HCT116 (cell line): Measurements from ENCODE around the gene CXCR4.

Experiments
- EGR1 ChIP-seq: IDR thresholded peaks from 2 replicates; pipeline ENCODE4 v1.6.1; 2012; ENCODE audit warnings: low read depth
- EZH2phosphoT487 ChIP-seq: fragments of 200-600 bp; IDR thresholded peaks from 2 replicates; pipeline ENCODE4 v1.6.1; 2018; ENCODE audit warnings: antibody characterized with exemption, borderline replicate concordance
- POLR2A ChIP-seq: IDR thresholded peaks from 2 replicates; pipeline ENCODE4 v1.7.0; 2011; ENCODE audit warnings: borderline replicate concordance; ENCODE audit not compliant: insufficient read depth, insufficient read length; ENCODE audit errors: extremely low read depth
- POLR2AphosphoS5 ChIP-seq: IDR thresholded peaks from 2 replicates; pipeline ENCODE4 v1.6.1; 2011; ENCODE audit warnings: mild to moderate bottlenecking, low read depth, low read length, moderate library complexity
- SRF ChIP-seq: IDR thresholded peaks from 2 replicates; pipeline ENCODE4 v1.6.1; 2012; ENCODE audit warnings: low read depth
- ZFX ChIP-seq: fragments of 450-650 bp; IDR thresholded peaks from 2 replicates; pipeline ENCODE4 v1.6.1; 2017
- ZNF274 ChIP-seq: fragments of 200-500 bp; sonication (Bioruptor generic); IDR thresholded peaks from 2 replicates; pipeline ENCODE4 v1.6.1; 2014; ENCODE audit warnings: mild to moderate bottlenecking, low read depth, low read length, inconsistent platforms
- TF ChIP-seq, protein P1 (sequence below), 3 experiments: fragments of 200-600 bp in 1 of 3; sonication (generic) in 1 of 3; IDR thresholded peaks in 2 of 3; conservative IDR thresholded peaks in 1 of 3; 2 replicates each; pipeline ENCODE4 v1.5.1; 2012 to 2017; ENCODE audit warnings: low read depth in 2 of 3, low read length in 2 of 3, antibody characterized with exemption in 1 of 3, borderline replicate concordance in 1 of 3, control low read depth in 1 of 3, mild to moderate bottlenecking in 1 of 3, mixed read lengths in 1 of 3, mixed run types in 1 of 3, moderate library complexity in 1 of 3; ENCODE audit not compliant: insufficient read depth in 1 of 3
- TF ChIP-seq, protein P2 (sequence below): IDR thresholded peaks from 2 replicates; pipeline ENCODE4 v1.6.1; 2011; ENCODE audit warnings: mild to moderate bottlenecking, low read length, moderate library complexity; ENCODE audit not compliant: insufficient replicate concordance; ENCODE audit errors: extremely low read depth
- TF ChIP-seq, protein P3 (sequence below): IDR thresholded peaks from 2 replicates; pipeline ENCODE4 v1.6.1; 2012
- TF ChIP-seq, protein P4 (sequence below): IDR thresholded peaks from 2 replicates; pipeline ENCODE4 v1.6.1; 2012

DNA sequence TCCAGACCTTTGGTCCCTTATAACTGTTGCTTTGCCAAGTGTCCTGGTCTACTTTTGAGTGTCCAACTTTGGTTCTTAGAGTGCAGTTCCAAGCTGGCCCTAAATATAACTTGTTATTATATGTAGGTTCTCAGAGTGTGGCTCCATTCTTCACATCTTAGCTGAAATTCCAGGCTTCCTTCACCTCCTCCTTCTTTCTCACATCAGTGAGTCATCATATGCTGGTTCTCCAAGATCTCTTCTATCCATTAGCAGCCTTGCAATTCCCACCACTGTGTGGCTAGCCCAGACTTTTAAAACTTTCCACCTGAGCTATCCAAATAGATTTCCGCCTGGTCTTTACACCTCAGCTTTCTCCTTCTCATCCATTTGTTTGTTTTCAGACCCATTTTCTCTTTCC is 12.6 kb upstream of the CXCR4 start:
- TF ChIP-seq, protein P1, sequence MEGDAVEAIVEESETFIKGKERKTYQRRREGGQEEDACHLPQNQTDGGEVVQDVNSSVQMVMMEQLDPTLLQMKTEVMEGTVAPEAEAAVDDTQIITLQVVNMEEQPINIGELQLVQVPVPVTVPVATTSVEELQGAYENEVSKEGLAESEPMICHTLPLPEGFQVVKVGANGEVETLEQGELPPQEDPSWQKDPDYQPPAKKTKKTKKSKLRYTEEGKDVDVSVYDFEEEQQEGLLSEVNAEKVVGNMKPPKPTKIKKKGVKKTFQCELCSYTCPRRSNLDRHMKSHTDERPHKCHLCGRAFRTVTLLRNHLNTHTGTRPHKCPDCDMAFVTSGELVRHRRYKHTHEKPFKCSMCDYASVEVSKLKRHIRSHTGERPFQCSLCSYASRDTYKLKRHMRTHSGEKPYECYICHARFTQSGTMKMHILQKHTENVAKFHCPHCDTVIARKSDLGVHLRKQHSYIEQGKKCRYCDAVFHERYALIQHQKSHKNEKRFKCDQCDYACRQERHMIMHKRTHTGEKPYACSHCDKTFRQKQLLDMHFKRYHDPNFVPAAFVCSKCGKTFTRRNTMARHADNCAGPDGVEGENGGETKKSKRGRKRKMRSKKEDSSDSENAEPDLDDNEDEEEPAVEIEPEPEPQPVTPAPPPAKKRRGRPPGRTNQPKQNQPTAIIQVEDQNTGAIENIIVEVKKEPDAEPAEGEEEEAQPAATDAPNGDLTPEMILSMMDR (IDR thresholded peaks at IDR 0.05 in 2 of 3, conservative IDR thresholded peaks at IDR 0.05 in 1 of 3; ENCODE audit: borderline replicate concordance in 1 of 3, insufficient read depth in 1 of 3, low read depth in 2 of 3, low read length in 2 of 3), result no peak
- no peak for TF ChIP-seq POLR2A
- TF ChIP-seq POLR2AphosphoS5, result no peak
- no peak for TF ChIP-seq ZNF274
- TF ChIP-seq, protein P2, sequence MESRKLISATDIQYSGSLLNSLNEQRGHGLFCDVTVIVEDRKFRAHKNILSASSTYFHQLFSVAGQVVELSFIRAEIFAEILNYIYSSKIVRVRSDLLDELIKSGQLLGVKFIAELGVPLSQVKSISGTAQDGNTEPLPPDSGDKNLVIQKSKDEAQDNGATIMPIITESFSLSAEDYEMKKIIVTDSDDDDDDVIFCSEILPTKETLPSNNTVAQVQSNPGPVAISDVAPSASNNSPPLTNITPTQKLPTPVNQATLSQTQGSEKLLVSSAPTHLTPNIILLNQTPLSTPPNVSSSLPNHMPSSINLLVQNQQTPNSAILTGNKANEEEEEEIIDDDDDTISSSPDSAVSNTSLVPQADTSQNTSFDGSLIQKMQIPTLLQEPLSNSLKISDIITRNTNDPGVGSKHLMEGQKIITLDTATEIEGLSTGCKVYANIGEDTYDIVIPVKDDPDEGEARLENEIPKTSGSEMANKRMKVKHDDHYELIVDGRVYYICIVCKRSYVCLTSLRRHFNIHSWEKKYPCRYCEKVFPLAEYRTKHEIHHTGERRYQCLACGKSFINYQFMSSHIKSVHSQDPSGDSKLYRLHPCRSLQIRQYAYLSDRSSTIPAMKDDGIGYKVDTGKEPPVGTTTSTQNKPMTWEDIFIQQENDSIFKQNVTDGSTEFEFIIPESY, result no peak
- no peak for TF ChIP-seq EZH2phosphoT487
- TF ChIP-seq ZFX, result no peak
- no peak for TF ChIP-seq SRF
- TF ChIP-seq, protein P3, sequence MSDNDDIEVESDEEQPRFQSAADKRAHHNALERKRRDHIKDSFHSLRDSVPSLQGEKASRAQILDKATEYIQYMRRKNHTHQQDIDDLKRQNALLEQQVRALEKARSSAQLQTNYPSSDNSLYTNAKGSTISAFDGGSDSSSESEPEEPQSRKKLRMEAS, result no peak
- TF ChIP-seq, protein P4, sequence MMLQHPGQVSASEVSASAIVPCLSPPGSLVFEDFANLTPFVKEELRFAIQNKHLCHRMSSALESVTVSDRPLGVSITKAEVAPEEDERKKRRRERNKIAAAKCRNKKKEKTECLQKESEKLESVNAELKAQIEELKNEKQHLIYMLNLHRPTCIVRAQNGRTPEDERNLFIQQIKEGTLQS, result no peak
- TF ChIP-seq EGR1, result no peak
